ENCODE results near the gene ALAS1.

Gene ALAS1

GRCh38 chr3:52240059-52240885, 42.3 kb downstream of the ALAS1 start:
- H3K36me3 ChIP-seq (replicated peaks): no peaks in the 10 kb centered on the region
- H3K27me3 ChIP-seq (replicated peaks): no peaks in the 10 kb centered on the region
- peak; percentile 88 for DNase-seq
- peak overlapping the region; percentile 43 for H3K27ac ChIP-seq
- in situ Hi-C loops (cut with HindIII; ENCODE audit: low pct_ligation_motif_present, low sequenced_read_pairs): no loop called here
- peak; percentile 12 for TF ChIP-seq CTCF (IDR thresholded peaks at IDR 0.05; ENCODE audit: low read depth, low read length, missing control alignments)
- H3K4me3 ChIP-seq (ENCODE audit: low read depth, low read length): peak overlapping the region; percentile 93

- Histone ChIP-seq H3K4me3 (ENCODE audit: low read depth, low read length) (no peak overlapping the region), H3K27ac (no peak overlapping the region), H3K36me3 (replicated peaks) (no peaks in the 10 kb centered on the region), H3K27me3 (replicated peaks) (no peaks in the 10 kb centered on the region)
- no peak for TF ChIP-seq CTCF (IDR thresholded peaks at IDR 0.05; ENCODE audit: low read depth, low read length, missing control alignments)
- no peak for DNase-seq
- in situ Hi-C loops (cut with HindIII; ENCODE audit: low pct_ligation_motif_present, low sequenced_read_pairs): no loop called here
These were observed 43.0 kb downstream of the ALAS1 start for GRCh38 chr3:52240886-52241370.

GRCh38 chr3:52242039-52242438, 44.1 kb downstream of the ALAS1 start:
- Histone ChIP-seq H3K4me3 (ENCODE audit: low read depth, low read length) (no peak overlapping the region), H3K27ac (no peak overlapping the region), H3K36me3 (replicated peaks) (no peaks in the 10 kb centered on the region), H3K27me3 (replicated peaks) (no peaks in the 10 kb centered on the region)
- in situ Hi-C loops (cut with HindIII; ENCODE audit: low pct_ligation_motif_present, low sequenced_read_pairs): no loop called here
- TF ChIP-seq CTCF (IDR thresholded peaks at IDR 0.05; ENCODE audit: low read depth, low read length, missing control alignments): no peak
- DNase-seq: no peak

GRCh38 chr3:52243791-52244628, 46.0 kb downstream of the ALAS1 start:
- TF ChIP-seq CTCF (IDR thresholded peaks at IDR 0.05; ENCODE audit: low read depth, low read length, missing control alignments): no peak
- H3K27me3 ChIP-seq (replicated peaks): no peaks in the 10 kb centered on the region
- peaks cover 4% of the 10 kb centered on the region for H3K36me3 ChIP-seq (replicated peaks)
- no peak overlapping the region for H3K4me3 ChIP-seq (ENCODE audit: low read depth, low read length)
- in situ Hi-C loops (cut with HindIII; ENCODE audit: low pct_ligation_motif_present, low sequenced_read_pairs): no loop called here
- H3K27ac ChIP-seq: no peak overlapping the region
- no peak for DNase-seq

- Histone ChIP-seq H3K27ac (no peak within 1 kb of the TSS), H3K27me3 (replicated peaks) (no peaks in the 10 kb centered on the region), H3K4me3 (ENCODE audit: low read depth, low read length) (peak within 1 kb of the TSS; percentile 57), H3K36me3 (replicated peaks) (peaks cover 19% of the 10 kb centered on the region)
- in situ Hi-C loops (cut with HindIII; ENCODE audit: low pct_ligation_motif_present, low sequenced_read_pairs): no loop called here
- no peak for TF ChIP-seq CTCF (IDR thresholded peaks at IDR 0.05; ENCODE audit: low read depth, low read length, missing control alignments)
- no peak for DNase-seq
These were observed 47.6 kb downstream of the ALAS1 start, which contains the start of gene PPM1M for GRCh38 chr3:52245322-52246263. PPM1M (plus strand) TSS chr3:52245759; CDS start chr3:52245825, 66 bp downstream.

Data from brain microvascular endothelial cell (primary cell).